Gastrocnemius medialis (tissue), 4 donors: ENCODE data around the gene AGXT. TPM values are rescaled to one million over a fixed set of nuclear protein-coding genes. Genes with fewer than 3 reads are reported as not detected.
"Not testable (repeated sequence)": the region's sequence is repeated elsewhere in the genome, so short reads cannot be mapped to it uniquely, and the experiment has no call there.

Source experiments
- ATAC-seq, 2 donors: fragments of 150-250 bp; one replicate each; pipeline ENCODE4 v1.9.1; 2016
- DNase-seq, 2 donors: peaks; one replicate each; pipeline ENCODE4 v3.0.0-alpha.2; 2019
- H3K27ac ChIP-seq, 4 donors: fragments of 200-600 bp; sonication (generic); 1 replicate in 1 of 4; 2 replicates in 3 of 4; pipeline ENCODE4 v1.5.1; 2016 to 2018; ENCODE audit warnings: mild to moderate bottlenecking in 2 of 4, moderate library complexity in 1 of 4
- H3K27me3 ChIP-seq, 3 donors: fragments of 200-600 bp; sonication (generic) in 2 of 3; 1 replicate in 1 of 3; 2 replicates in 2 of 3; pipeline versions ENCODE4 v1.5.1 to v1.6.0; 2016 to 2019; ENCODE audit warnings: mild to moderate bottlenecking in 1 of 3, moderate library complexity in 1 of 3
- H3K36me3 ChIP-seq, 2 donors: fragments of 200-600 bp; sonication (generic) in 1 of 2; one replicate each; pipeline ENCODE4 v1.5.1; 2017 to 2018
- H3K4me1 ChIP-seq, 2 donors: fragments of 200-600 bp; sonication (generic) in 1 of 2; one replicate each; pipeline ENCODE4 v1.5.1; 2016 to 2017; ENCODE audit warnings: mild to moderate bottlenecking in 2 of 2
- H3K4me3 ChIP-seq, 4 donors: fragments of 200-600 bp; sonication (generic) in 3 of 4; 1 replicate in 1 of 4; 2 replicates in 3 of 4; pipeline ENCODE4 v1.5.1; 2016 to 2019; ENCODE audit warnings: mild to moderate bottlenecking in 2 of 4
- H3K9me3 ChIP-seq, 3 donors: fragments of 200-600 bp; sonication (generic) in 2 of 3; 1 replicate in 1 of 3; 2 replicates in 2 of 3; pipeline ENCODE4 v1.5.1; 2016 to 2019
- POLR2A ChIP-seq, 2 donors: fragments of 450-650 bp; IDR thresholded peaks; one replicate each; pipeline ENCODE4 v1.6.1; 2017; ENCODE audit warnings: antibody characterized with exemption in 2 of 2, mild to moderate bottlenecking in 2 of 2, moderate library complexity in 2 of 2
- in situ Hi-C, 4 donors: fragments of 200-750 bp; cut with MboI; loops; one replicate each; pipeline versions ENCODE4 v1.15.0 to v1.8.0; 2017; ENCODE audit warnings: low sequenced_read_pairs in 4 of 4
- intact Hi-C: fragments of 100-400 bp; cut with DNase I; formaldehyde crosslinking; loops from one replicate; pipeline ENCODE4 v1.15.1; 2023; ENCODE audit warnings: low total_unique reads
- total RNA-seq, 4 donors: library from RNA; depleted of rRNA; stranded (reverse); fragments of >200 nt; gene quantifications; one replicate each; pipeline versions ENCODE4 v1.1.0 to v1.2.3, GENCODE V29; 2016
- TF ChIP-seq, protein P1 (sequence below), 5 experiments: fragments of 450-650 bp in 3 of 5; fragments of 200-600 bp in 2 of 5; sonication (generic) in 2 of 5; IDR thresholded peaks in 4 of 5; conservative IDR thresholded peaks in 1 of 5; 1 replicate in 4 of 5; 2 replicates in 1 of 5; pipeline ENCODE4 v1.5.1; 2016 to 2019; ENCODE audit warnings: antibody characterized with exemption in 5 of 5, mild to moderate bottlenecking in 3 of 5, moderate library complexity in 3 of 5

The AGXT gene
- total RNA-seq, 4 donors from 2014 or later, result 1.7 to 3.3 TPM; not detected in 2

DNA sequence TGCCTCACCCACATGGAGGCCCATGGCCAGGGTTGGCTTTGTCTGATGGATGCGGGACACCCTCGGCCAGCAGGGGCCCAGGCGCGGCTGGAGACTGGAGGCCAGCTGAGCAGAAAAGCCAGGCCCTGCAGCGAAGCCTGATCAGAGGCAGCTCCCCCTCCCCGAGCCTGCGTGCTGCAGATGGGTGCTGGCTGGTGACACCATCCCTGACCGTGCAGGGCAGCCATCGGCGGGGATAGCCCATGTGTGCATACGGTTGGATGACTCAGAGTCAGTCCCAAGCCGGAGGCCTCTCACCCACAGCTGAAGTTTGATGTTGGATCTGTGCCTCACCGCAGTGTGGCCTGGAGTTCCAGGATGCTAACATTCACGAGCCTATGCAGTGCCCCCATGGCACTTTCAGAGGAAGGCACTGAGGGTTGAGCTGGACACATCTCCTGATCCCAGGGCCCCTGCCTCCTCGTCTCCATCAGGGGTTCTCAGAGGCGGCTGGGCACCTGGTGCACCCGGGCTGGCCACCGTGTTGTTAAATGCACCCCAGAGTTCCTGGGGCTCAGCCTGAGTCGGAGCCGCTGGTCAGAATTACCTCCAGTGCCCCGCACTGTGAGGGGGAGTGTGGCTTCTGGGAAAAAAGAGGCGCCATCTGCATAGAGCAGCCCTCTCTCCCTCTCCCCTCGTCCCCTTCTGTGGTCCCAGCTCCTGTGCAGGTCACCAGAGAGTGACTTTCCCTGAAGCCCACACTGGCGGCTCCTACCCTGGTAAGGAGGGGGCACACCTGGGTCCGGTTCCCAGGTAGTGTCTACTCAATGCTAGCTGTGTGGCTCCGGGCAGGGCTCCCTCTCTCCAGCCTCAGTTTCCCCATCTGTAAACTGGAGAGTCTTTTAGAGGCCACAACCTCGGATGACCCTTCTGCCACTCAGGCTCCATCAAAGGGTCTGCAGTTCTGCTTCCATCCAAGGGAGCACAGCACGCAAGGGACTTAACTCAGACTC lies 29.2 kb upstream of the AGXT start:
- intact Hi-C loops (loop anchor here (10.0 kb wide), 1 partner anchor 255 kb away; the partner anchor contains the start of gene CAPN10), in situ Hi-C loops (no loop called here)
- no peaks in the 10 kb centered on the region for H3K36me3 ChIP-seq
- H3K4me1 ChIP-seq, result peaks cover 0 to 8% of the 10 kb centered on the region in 2 donors
- H3K27ac ChIP-seq, result no peak overlapping the region
- DNase-seq (no peak), ATAC-seq (no peak)
- no peak overlapping the region for H3K4me3 ChIP-seq
- peaks cover 0 to 12% (median 2%) of the 10 kb centered on the region in 3 donors for H3K27me3 ChIP-seq
- no peak for TF ChIP-seq POLR2A (IDR thresholded peaks at IDR 0.05)
- TF ChIP-seq, protein P1, sequence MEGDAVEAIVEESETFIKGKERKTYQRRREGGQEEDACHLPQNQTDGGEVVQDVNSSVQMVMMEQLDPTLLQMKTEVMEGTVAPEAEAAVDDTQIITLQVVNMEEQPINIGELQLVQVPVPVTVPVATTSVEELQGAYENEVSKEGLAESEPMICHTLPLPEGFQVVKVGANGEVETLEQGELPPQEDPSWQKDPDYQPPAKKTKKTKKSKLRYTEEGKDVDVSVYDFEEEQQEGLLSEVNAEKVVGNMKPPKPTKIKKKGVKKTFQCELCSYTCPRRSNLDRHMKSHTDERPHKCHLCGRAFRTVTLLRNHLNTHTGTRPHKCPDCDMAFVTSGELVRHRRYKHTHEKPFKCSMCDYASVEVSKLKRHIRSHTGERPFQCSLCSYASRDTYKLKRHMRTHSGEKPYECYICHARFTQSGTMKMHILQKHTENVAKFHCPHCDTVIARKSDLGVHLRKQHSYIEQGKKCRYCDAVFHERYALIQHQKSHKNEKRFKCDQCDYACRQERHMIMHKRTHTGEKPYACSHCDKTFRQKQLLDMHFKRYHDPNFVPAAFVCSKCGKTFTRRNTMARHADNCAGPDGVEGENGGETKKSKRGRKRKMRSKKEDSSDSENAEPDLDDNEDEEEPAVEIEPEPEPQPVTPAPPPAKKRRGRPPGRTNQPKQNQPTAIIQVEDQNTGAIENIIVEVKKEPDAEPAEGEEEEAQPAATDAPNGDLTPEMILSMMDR (IDR thresholded peaks at IDR 0.05 in 4 of 5, conservative IDR thresholded peaks at IDR 0.05 in 1 of 5), result no peak
- no peaks in the 10 kb centered on the region for H3K9me3 ChIP-seq

DNA sequence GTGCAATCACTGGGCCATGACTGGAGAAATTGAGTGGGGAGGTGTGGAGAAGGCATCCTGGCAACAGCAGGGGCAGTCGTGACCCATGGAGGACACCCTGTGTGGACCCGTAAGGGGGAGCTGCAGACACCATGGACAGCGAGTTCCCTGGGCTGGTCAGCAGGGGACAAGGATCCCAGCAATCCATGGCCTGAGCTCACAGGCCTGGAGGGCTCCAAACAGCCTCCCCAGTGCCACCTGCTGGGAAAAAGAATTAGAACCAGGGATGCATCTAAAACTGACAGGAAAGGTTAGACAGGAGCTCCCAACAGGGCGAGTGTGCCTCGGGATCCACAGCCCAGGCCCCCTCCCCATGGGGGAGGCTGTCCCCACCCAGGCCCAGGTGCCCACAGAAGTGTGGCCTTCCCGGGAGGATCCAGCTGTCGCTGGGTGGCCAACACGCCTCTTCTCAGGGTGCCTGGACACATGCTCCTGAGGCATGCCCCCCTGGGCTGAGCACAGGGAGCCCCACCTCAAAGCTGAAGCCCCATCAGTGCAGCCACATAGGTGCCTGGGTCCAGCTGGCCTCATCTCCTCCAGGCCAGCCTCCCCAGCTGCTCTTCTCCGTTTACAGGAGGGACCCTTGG lies 28.1 kb upstream of the AGXT start:
- intact Hi-C loops (no loop called here), in situ Hi-C loops (no loop called here)
- no peak overlapping the region for H3K27ac ChIP-seq
- TF ChIP-seq POLR2A (IDR thresholded peaks at IDR 0.05), result no peak
- TF ChIP-seq, protein P1 (IDR thresholded peaks at IDR 0.05 in 4 of 5, conservative IDR thresholded peaks at IDR 0.05 in 1 of 5), result peak in 2 of 5 experiments; percentile 15 to 26
- H3K27me3 ChIP-seq, result peaks cover 0 to 12% (median 2%) of the 10 kb centered on the region in 3 donors
- ATAC-seq (peak; percentile 41 to 60), DNase-seq (no peak)
- H3K4me3 ChIP-seq, result no peak overlapping the region
- H3K4me1 ChIP-seq, result peaks cover 0 to 8% of the 10 kb centered on the region in 2 donors
- no peaks in the 10 kb centered on the region for H3K36me3 ChIP-seq
- H3K9me3 ChIP-seq, result no peaks in the 10 kb centered on the region

DNA sequence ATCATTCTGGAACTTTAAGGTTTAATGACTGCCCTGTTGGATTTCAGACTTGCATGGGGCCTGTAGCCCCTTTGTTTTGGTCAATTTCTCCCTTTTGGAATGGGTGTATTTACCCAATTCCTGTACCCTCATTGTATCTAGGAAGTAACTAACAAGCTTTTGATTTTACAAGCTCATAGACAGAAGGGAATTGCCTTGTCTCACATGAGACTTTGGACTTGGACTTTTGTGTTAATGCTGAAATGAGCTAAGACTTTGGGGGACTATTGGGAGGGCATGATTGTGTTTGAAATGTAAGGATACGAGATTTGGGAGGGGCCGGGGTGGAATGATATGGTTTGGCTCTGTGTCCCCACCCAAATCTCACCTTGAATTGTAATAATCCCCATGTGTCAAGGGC lies 22.3 kb upstream of the AGXT start:
- ATAC-seq, H3K36me3 ChIP-seq, H3K27me3 ChIP-seq, H3K4me3 ChIP-seq, in situ Hi-C loops, H3K27ac ChIP-seq, DNase-seq, H3K9me3 ChIP-seq, intact Hi-C loops, H3K4me1 ChIP-seq: not testable (repeated sequence)

DNA sequence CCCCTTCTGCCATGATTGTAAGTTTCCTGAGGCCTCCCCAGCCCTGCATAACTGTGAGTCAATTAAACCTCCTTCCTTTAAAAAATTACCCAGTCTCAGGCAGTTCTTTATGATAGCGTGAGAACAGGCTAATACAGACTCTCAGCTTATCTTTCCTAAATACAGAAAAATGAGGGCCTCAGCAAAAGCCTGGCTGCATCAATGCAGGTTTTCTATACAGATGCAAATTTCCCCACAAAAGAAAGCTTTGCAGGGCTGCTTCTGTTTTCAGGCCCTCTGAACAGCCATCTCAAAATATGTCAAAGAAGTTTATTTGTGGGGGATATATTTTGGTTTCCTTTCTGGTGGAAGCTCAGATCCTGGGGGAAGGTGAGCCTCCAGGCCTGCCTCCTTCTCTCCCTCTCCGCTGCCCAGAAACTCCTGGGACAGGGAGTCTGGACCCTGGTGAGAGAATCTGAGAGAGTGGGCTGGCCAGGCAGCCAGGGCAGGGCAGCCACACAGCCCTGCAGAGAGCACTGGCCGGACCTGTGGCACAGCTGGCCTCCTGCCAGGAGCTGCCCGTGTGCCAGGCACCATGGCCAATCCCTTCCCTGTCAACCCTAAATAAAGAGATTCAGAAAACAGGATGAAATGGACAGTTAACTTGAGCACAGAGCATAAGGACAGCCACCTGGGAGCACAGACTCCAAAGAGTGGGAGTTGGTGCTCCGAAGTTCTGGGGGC lies 21.6 kb upstream of the AGXT start:
- no peaks in the 10 kb centered on the region for H3K36me3 ChIP-seq
- no peak overlapping the region for H3K27ac ChIP-seq
- intact Hi-C loops (no loop called here), in situ Hi-C loops (no loop called here)
- DNase-seq, result no peak
- no peak for ATAC-seq
- no peaks in the 10 kb centered on the region for H3K9me3 ChIP-seq
- H3K4me3 ChIP-seq, result no peak overlapping the region
- no peaks in the 10 kb centered on the region for H3K4me1 ChIP-seq
- H3K27me3 ChIP-seq, result peaks cover 0 to 2% (median 0%) of the 10 kb centered on the region in 3 donors
- TF ChIP-seq POLR2A (IDR thresholded peaks at IDR 0.05), result no peak
- TF ChIP-seq, protein P1 (IDR thresholded peaks at IDR 0.05 in 4 of 5, conservative IDR thresholded peaks at IDR 0.05 in 1 of 5), result no peak
